ENCODE measurements around the gene HOXD11. TPM values are rescaled to one million over a fixed set of nuclear protein-coding genes. Genes with fewer than 3 reads are reported as not detected.

The HOXD11 gene
- total RNA-seq, 4 donors from 2014 or later = not detected

GRCh38 chr2:176146645-176147044 lies 39.6 kb downstream of the HOXD11 start:
- no peak for DNase-seq
- H3K9me3 ChIP-seq = no peaks in the 10 kb centered on the region
- intact Hi-C loops (cut with DNase I) = no loop called here
- no peak overlapping the region for H3K4me3 ChIP-seq (replicated peaks in 1 of 3)
- peaks cover 43% of the 10 kb centered on the region for H3K27me3 ChIP-seq
- no peaks in the 10 kb centered on the region for H3K36me3 ChIP-seq
- no peak overlapping the region for H3K27ac ChIP-seq
- peaks cover 0 to 3% of the 10 kb centered on the region in 2 donors for H3K4me1 ChIP-seq
- no peak for TF ChIP-seq CTCF (IDR thresholded peaks at IDR 0.05)
- TF ChIP-seq POLR2A (IDR thresholded peaks at IDR 0.05) = no peak

- peaks cover 0 to 5% of the 10 kb centered on the region in 2 donors for H3K4me1 ChIP-seq
- no peaks in the 10 kb centered on the region for H3K36me3 ChIP-seq
- no peak overlapping the region for H3K27ac ChIP-seq
- 22 to 35% methylated on average over 30 to 32 of the region's 32 CpGs for WGBS, 2 donors
- H3K9me3 ChIP-seq = no peaks in the 10 kb centered on the region
- no peak for TF ChIP-seq POLR2A (IDR thresholded peaks at IDR 0.05)
- no peak for TF ChIP-seq CTCF (IDR thresholded peaks at IDR 0.05)
- peaks cover 48% of the 10 kb centered on the region for H3K27me3 ChIP-seq
- intact Hi-C loops (cut with DNase I) = no loop called here
- DNase-seq = no peak
- H3K4me3 ChIP-seq (replicated peaks in 1 of 3) = no peak overlapping the region
Observed at GRCh38 chr2:176147210-176147799, 40.2 kb downstream of the HOXD11 start.

- 20 to 35% methylated on average over 24 to 30 of the region's 31 CpGs for WGBS, 2 donors
- intact Hi-C loops (cut with DNase I) = no loop called here
- H3K4me3 ChIP-seq (replicated peaks in 1 of 3) = no peak overlapping the region
- H3K9me3 ChIP-seq = no peaks in the 10 kb centered on the region
- DNase-seq = no peak
- H3K27me3 ChIP-seq = peaks cover 54% of the 10 kb centered on the region
- no peak overlapping the region for H3K27ac ChIP-seq
- H3K36me3 ChIP-seq = no peaks in the 10 kb centered on the region
- peaks cover 0 to 5% of the 10 kb centered on the region in 2 donors for H3K4me1 ChIP-seq
- TF ChIP-seq POLR2A (IDR thresholded peaks at IDR 0.05) (no peak), CTCF (IDR thresholded peaks at IDR 0.05) (no peak)
Observed at GRCh38 chr2:176147800-176148496, 40.9 kb downstream of the HOXD11 start.

- H3K36me3 ChIP-seq = no peaks in the 10 kb centered on the region
- WGBS, 2 donors = 34 to 36% methylated on average over 9 to 11 of the region's 11 CpGs
- H3K4me1 ChIP-seq = peaks cover 0 to 5% of the 10 kb centered on the region in 2 donors
- intact Hi-C loops (cut with DNase I) = no loop called here
- TF ChIP-seq POLR2A (IDR thresholded peaks at IDR 0.05) (no peak), CTCF (IDR thresholded peaks at IDR 0.05) (no peak)
- H3K27ac ChIP-seq = no peak overlapping the region
- no peak overlapping the region for H3K4me3 ChIP-seq (replicated peaks in 1 of 3)
- DNase-seq = no peak
- no peaks in the 10 kb centered on the region for H3K9me3 ChIP-seq
- H3K27me3 ChIP-seq = peaks cover 61% of the 10 kb centered on the region
Observed at GRCh38 chr2:176148751-176149421, 41.8 kb downstream of the HOXD11 start.

GRCh38 chr2:176149481-176149938 lies 42.4 kb downstream of the HOXD11 start:
- peaks cover 0 to 5% of the 10 kb centered on the region in 2 donors for H3K4me1 ChIP-seq
- no peaks in the 10 kb centered on the region for H3K9me3 ChIP-seq
- H3K36me3 ChIP-seq = no peaks in the 10 kb centered on the region
- no peak overlapping the region for H3K4me3 ChIP-seq (replicated peaks in 1 of 3)
- 24 to 30% methylated on average over 18 to 22 of the region's 22 CpGs for whole genome bisulfite sequencing, 2 donors
- TF ChIP-seq POLR2A (IDR thresholded peaks at IDR 0.05) = no peak
- no peak for TF ChIP-seq CTCF (IDR thresholded peaks at IDR 0.05)
- intact Hi-C loops (cut with DNase I) = no loop called here
- DNase-seq = no peak
- H3K27me3 ChIP-seq = peaks cover 61% of the 10 kb centered on the region
- H3K27ac ChIP-seq = no peak overlapping the region
